Epithelial cell of proximal tubule (primary cell): ENCODE measurements around the gene CA5B. TPM values are rescaled to one million over a fixed set of nuclear protein-coding genes. Genes with fewer than 3 reads are reported as not detected.

Experiments
- DNase-seq: peaks from one replicate; pipeline ENCODE4 v3.0.0-alpha.2; 2011; ENCODE audit warnings: low read depth
- H3K4me3 ChIP-seq: 2 replicates; pipeline ENCODE4 v1.5.1; 2011; ENCODE audit warnings: low read depth, mild to moderate bottlenecking, low read length
- total RNA-seq: library from RNA; depleted of rRNA; stranded (reverse); fragments of >200 nt; gene quantifications from 2 replicates; pipeline ENCODE4 v1.2.3, GENCODE V29; 2015
- TF ChIP-seq, protein P1 (sequence below): conservative IDR thresholded peaks from 2 replicates; pipeline ENCODE4 v1.5.1; 2012; ENCODE audit warnings: low read depth, mild to moderate bottlenecking, low read length

CA5B gene
- total RNA-seq, 1 donor from 2014 or later, result 2.4 TPM

DNA sequence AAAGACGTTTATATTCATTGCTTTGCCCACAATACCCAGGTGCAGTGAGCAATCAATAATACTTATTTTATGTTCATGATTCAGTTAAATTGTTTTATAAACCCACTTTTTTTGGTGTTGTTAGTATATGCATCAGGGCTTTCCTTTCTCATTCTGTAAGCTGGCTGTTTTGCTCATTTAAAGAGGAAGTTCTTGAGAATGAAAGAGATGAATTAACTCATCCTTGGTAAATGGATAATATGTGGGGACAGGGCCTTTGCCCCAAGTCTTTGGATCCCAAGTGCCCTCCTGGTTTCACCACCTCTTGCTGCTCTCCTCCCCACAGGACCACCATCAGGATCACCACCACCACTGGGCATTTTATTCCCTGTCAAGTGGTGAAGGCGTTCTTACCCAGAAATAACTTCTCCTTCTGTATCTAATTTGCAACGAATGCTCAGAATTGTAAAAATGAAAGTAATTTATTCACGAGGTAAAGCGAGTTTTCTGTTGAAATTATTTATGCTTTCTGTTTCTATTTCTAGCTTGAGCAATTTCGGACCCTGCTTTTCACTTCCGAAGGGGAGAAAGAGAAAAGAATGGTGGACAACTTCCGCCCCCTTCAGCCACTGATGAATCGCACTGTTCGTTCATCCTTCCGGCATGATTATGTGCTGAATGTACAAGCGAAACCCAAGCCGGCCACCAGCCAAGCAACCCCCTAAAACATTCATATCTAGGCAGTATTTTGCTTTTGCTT is 44.1 kb downstream of the CA5B start:
- DNase-seq, result no peak
- TF ChIP-seq, protein P1, sequence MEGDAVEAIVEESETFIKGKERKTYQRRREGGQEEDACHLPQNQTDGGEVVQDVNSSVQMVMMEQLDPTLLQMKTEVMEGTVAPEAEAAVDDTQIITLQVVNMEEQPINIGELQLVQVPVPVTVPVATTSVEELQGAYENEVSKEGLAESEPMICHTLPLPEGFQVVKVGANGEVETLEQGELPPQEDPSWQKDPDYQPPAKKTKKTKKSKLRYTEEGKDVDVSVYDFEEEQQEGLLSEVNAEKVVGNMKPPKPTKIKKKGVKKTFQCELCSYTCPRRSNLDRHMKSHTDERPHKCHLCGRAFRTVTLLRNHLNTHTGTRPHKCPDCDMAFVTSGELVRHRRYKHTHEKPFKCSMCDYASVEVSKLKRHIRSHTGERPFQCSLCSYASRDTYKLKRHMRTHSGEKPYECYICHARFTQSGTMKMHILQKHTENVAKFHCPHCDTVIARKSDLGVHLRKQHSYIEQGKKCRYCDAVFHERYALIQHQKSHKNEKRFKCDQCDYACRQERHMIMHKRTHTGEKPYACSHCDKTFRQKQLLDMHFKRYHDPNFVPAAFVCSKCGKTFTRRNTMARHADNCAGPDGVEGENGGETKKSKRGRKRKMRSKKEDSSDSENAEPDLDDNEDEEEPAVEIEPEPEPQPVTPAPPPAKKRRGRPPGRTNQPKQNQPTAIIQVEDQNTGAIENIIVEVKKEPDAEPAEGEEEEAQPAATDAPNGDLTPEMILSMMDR, result no peak
- H3K4me3 ChIP-seq, result no peak overlapping the region

DNA sequence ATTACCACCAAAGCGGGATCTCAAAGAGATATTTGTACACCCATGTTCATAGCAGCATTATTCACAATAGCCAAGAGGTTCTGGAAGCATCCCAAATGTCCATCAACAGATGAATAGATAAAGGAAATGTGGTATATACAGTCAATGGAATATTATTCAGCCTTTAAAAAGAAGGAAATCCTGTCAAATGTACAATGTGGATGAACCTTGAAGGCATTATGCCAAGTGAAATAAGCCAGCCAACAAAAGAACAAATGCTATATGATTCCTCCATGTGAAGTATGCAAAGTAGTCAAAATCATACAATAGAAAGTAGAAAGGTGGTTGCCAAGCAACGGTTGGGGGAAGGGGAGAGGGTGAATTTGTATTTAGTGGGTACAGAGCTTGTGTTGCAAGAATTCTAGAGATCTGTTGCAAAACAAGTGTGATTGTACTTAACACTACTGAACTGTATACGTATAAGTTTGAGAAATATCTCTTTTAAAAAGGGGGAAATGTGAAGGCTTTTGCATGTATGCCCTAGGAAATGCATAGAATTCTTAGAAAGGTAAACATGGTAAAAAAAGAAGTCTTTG is 47.2 kb downstream of the CA5B start:
- TF ChIP-seq, protein P1, result no peak
- H3K4me3 ChIP-seq, result no peak overlapping the region
- no peak for DNase-seq

DNA sequence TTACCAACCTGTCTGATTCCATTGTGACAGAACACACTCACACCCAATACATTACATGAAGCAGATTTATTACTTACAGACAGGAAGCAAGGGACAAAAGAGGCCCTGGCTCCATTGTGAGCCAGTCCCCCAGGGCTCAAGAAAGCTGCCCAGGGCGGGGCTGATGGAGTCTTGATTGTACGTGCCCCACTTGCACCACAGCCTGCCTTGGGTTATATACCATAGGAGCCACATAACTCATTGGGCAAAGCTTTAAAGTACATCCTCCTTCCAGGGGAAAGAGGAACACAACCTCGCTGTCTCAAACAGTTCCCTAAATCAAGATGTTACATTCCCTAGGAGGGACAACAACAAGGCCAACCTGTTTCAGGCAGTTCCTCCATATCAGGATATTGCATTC is 48.8 kb downstream of the CA5B start:
- no peak overlapping the region for H3K4me3 ChIP-seq
- no peak for DNase-seq
- TF ChIP-seq, protein P1, result no peak

DNA sequence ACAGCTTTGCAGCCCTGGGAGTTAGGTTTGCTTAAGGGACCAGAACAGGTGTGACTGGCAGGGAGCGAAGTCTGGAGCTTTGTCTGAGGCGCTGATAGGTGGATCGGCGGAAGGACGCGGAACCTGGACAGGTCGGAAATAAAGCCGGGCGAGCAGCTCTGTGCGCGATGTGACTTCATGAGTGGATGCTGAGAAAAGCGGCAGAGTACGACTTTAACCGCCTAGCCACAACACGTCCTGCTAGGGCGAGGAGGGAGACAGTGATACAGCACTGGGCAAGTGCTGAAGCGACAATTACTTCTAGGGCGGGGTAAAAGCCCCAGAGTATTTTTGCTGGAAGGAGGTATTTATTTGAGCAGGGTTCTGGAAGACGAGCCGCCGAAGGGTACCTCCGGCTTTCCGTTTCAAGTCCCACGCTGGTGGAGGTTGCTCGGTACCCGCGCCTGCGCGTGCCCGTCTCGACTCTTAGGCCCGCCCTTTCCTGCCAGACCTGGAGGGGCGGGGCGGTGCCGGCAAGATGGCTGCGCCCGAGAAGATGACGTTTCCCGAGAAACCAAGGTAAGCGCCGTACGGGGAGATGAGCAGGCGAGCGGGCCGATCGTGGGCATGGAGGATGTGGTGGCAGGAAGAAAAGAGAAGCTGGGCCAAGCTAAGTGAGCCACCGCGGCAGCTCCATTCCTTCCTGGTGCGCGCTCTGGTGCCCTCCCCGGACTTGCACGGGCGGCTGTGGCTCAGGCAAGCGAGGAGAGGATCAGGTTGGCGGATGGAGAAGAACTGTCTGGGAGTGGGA is 52.1 kb downstream of the CA5B start, which contains the start of gene ZRSR2:
ZRSR2 (plus strand) TSS at position 506 of the 790 bp plus-strand sequence; CDS start at position 518, 12 bp downstream.
- H3K4me3 ChIP-seq, result peak within 1 kb of the TSS; percentile 80
- no peak for DNase-seq
- TF ChIP-seq, protein P1, result no peak

DNA sequence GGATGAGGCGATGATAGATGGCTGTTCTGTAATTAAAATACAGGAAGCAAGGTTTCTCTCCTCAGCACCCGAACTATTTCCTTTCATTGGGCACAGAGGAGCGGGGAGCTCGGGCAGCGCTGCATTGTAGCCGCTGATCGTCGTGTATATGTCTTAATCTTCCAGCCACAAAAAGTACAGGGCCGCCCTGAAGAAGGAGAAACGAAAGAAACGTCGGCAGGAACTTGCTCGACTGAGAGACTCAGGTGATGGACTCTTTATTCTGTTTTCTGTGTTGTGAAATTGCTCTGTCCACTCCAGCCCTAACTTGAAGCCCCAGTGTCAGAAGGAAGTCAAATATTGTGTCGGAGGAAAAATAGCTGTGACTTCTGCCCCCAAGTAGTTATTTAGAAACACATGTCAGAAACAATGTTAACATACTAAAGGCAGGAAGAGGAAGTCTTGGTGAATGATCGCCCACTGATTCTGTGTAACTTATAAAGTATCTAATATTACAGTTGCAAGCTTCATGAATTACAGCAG is 52.8 kb downstream of the CA5B start:
- TF ChIP-seq, protein P1, result no peak
- no peak for DNase-seq
- peak overlapping the region; percentile 80 for H3K4me3 ChIP-seq

DNA sequence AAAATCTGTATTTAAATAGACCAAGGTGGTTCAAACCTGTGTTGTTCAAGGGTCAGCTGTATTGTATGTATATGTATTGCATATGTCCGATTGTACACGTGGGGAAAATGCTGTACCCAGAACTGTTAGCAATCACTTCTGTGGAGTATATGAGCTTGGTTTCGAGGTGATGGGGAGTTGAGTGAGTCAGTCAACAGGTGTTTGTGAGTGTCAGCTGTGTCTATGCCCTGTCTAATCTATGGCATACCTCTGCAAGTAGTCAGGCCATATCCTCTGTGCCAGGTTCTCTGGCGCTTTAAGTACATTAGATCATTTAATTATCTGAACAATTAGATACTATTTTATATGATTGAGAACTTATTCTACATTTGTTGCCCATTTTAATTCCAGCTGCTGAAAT is 59.6 kb downstream of the CA5B start:
- H3K4me3 ChIP-seq, result no peak overlapping the region
- no peak for DNase-seq
- TF ChIP-seq, protein P1, result no peak
